Memory B cell (primary cell): Measurements from ENCODE around the gene SCP2.

Experiments
- ATAC-seq: fragments of 150-1000 bp; cut with Tn5 transposase; 2 replicates; pipeline ENCODE4 v1.10.0; 2021; ENCODE audit warnings: low read depth, mild to moderate bottlenecking, moderate library complexity
- DNase-seq, 2 donors: peaks; one replicate each; pipeline ENCODE4 v3.0.0; 2022; ENCODE audit warnings: low spot score in 2 of 2
- H3K27ac Mint-ChIP-seq: one replicate; pipeline ENCODE4 v1.8.0; 2022; ENCODE audit warnings: mild to moderate bottlenecking, moderate library complexity, mixed read lengths
- H3K27me3 Mint-ChIP-seq: one replicate; pipeline ENCODE4 v1.8.0; 2022; ENCODE audit warnings: mixed read lengths
- H3K36me3 Mint-ChIP-seq: one replicate; pipeline ENCODE4 v1.8.0; 2022; ENCODE audit warnings: mild to moderate bottlenecking, mixed read lengths
- H3K4me1 Mint-ChIP-seq: one replicate; pipeline ENCODE4 v1.8.0; 2022; ENCODE audit warnings: mixed read lengths
- H3K4me3 Mint-ChIP-seq: one replicate; pipeline ENCODE4 v1.8.0; 2022; ENCODE audit warnings: mild to moderate bottlenecking, moderate library complexity, mixed read lengths
- H3K9me3 Mint-ChIP-seq: one replicate; pipeline ENCODE4 v1.8.0; 2022; ENCODE audit warnings: mixed read lengths

SCP2 gene

DNA sequence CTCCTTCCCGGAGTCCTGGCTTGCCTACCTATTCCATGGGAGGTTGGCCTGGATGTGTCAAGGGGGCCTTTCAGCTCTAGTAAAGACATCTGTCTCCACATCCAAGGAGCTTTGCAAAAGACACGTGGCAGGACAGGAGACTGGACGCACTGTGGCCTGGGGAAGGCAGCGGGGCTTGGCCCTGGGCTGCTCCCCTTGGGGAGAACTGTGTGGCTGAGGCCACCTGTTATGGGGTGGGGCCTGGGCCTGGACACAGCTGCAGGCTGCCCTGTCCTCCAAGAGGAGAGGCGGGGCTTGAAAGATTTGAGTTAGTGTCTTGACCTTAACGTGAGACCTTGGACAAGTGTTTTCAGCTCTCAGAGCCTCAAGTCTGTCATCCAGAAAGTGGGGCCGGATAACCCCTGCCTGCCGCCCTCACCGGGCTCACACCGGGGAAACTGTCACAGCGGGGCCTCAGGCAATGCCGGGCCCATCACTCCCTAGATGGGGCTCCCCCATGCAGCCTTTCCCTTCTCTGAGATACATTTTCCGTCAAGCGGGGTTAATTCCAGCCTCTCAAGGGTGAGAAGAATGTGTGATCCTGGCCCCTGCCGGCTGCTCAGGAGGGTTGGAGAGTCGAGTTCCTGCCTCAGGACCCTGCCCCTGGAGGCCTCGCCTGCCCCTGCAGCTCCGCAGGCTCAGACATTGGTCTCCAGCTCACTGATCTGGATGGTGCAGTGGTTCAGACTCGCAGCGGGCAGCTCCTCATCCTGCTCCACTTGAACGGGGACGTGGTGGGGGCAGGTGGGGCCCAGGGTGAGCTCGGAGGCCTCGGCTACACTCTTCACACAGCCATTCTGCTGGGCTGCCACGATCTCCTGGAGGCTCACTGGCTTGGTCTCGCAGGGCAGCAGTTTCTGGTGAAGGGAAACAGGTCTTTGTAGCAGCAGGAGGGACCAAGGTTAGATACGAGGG, 160.5 kb downstream of the SCP2 start:
- Mint-ChIP-seq H3K36me3 (no peaks in the 10 kb centered on the region), H3K4me3 (no peak overlapping the region), H3K4me1 (no peaks in the 10 kb centered on the region), H3K27me3 (peaks cover 2% of the 10 kb centered on the region), H3K27ac (no peak overlapping the region), H3K9me3 (no peaks in the 10 kb centered on the region)
- ATAC-seq: no peak
- DNase-seq: no peak

DNA sequence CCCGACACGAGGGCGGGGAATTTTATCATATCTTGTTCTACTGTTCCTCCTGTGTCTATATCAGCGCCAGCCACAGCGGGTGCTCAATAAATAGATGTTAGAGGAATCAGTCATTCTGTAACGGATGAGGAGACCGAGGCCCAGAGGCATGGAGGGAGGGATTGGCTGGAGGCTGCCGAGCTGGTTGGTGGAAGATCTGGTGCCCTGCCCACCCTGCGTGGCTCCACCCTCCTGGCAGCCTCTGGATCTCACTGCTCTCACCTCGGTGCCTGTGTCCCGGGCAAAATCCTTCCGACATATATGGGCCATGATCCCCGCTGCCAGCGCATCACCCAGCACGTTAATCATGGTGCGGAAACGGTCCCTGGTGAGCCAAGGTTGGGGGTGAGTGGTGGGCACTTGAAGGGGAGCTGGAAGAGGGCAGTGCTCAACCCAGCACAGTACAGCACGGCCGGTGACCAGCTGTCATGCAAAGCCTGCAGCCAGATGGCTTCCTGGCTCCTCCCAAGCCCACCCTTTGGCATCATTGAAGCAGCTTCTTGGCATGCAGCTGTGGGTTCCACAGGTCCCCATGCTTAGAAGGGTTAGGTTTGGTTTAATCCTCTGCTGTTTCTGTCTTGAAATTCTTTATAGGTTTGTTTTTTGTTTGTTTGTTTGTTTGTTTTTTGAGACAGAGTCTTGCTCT, 161.7 kb downstream of the SCP2 start:
- peaks cover 2% of the 10 kb centered on the region for H3K27me3 Mint-ChIP-seq
- DNase-seq: no peak
- no peak overlapping the region for H3K4me3 Mint-ChIP-seq
- no peaks in the 10 kb centered on the region for H3K9me3 Mint-ChIP-seq
- H3K36me3 Mint-ChIP-seq: no peaks in the 10 kb centered on the region
- H3K27ac Mint-ChIP-seq: no peak overlapping the region
- no peak for ATAC-seq
- H3K4me1 Mint-ChIP-seq: no peaks in the 10 kb centered on the region

DNA sequence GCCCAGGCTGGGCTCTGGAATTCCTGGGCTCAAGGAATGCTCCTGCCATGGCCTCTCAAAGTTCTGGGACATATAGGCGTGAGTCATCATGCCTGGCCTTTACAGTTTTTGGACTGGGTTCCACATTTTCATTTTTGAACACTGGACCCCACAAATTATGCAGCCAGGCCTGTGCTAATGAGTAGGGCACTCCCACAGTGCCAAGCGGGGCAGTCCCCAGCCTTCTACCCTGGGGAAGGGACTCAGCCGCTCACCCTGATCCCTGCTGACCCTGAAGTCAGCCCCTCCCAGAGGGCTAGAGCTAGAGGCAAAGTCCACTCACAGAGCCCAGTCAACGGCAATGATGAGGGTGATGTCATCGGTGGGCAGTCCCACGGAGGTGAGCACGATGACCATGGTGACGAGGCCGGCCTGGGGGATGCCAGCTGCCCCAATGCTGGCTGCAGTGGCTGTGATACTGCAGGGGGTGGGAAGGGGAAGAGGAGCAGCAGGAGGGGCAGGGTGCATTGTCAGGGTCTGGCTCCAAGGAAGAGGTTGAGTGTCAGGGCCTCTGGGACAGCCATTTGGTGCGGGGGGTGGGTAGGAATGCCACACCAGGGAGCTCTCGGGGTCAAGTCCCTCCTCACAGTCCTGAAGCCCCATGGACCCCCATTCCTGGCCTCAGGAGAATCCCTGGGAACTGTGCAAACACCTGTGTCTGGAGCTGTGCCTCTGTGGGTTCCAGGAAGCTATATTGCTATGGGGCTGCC, 162.6 kb downstream of the SCP2 start:
- Mint-ChIP-seq H3K4me1 (no peaks in the 10 kb centered on the region), H3K27me3 (peaks cover 5% of the 10 kb centered on the region), H3K9me3 (no peaks in the 10 kb centered on the region), H3K27ac (no peak overlapping the region), H3K4me3 (no peak overlapping the region), H3K36me3 (no peaks in the 10 kb centered on the region)
- no peak for ATAC-seq
- DNase-seq: no peak

DNA sequence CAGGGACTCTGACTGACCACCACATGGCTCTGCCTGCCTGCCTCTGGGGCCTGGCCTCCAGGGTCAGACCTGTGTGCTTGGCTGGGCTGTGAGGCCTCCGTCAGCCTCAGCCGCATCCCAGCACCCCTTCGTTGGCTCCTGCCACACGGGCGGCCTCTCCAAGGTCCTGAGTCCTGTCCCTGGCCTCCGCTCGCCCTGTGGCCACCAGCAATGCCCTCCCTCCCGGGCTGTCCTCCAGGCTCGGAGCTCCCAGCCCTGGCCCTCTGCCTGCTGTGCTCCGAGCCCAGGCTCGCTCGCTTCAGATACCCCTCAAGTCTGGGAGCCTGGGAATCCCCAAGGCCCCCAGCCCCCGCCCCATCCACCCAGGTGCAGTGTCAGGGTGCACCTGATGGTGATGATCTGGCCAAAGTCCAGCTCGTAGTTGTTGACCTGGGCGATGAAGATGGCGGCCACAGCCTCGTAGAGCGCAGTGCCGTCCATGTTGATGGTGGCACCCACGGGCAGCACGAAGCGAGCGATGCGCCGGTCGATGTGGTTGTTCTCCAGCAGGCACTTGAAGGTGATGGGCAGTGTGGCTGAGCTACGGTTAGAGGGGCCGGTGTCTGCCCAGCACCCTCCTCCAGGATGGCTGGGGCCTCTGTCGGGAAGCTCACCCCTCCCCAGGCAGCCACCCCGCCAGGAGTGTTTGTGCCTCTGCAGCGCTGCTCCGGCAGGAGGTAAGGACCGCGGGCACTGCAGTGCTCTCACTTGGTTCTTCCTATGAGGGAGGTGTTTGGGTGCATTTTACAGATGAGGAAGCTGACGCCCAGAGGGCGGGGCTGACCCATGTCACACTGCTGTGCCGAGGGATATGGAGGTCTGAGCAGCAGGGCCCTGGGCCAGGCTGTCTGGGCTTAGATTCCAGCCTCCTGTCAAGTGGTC, 163.4 kb downstream of the SCP2 start:
- no peak overlapping the region for H3K27ac Mint-ChIP-seq
- no peak overlapping the region for H3K4me3 Mint-ChIP-seq
- H3K36me3 Mint-ChIP-seq: no peaks in the 10 kb centered on the region
- H3K4me1 Mint-ChIP-seq: no peaks in the 10 kb centered on the region
- peaks cover 5% of the 10 kb centered on the region for H3K27me3 Mint-ChIP-seq
- H3K9me3 Mint-ChIP-seq: no peaks in the 10 kb centered on the region
- ATAC-seq (no peak), DNase-seq (no peak)

DNA sequence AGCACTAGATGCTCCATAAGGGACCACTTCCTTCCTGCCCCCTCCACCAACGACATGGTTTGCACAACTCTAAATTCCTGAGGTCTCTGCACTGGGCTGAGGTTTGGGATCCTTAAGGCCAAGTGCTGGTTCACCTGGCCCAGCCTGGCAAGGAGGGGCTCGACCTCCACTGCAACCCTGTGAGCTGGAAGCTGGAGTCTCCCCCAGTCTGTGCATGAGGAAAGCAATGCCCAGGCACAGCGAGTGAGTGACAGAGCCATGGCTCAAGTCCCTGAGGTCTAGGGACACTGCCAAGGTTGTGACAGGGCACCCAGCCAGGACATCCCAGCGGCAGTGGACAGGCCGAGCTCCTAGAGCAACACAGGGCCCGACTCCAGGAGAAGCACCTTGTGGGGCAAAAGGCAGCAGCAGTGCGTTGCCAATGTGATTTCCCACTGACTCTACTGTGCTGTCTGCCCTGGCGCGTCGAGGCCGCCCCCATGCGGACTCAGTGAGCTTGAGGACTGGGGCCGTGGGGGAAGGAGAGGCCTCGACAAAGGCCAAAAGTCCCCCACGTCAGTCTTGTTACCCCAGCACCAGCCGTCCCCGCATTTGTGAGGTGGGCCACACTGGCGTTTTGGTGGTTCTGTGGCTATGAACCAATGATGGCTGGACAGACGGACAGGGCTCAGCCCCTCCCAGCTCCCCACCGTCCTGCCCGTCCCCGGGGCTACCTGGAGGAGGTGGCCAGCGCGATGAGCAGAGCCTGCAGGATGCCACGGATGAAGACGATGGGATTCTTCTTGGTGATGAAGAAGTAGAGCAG, 165.0 kb downstream of the SCP2 start:
- ATAC-seq (no peak), DNase-seq (no peak)
- no peaks in the 10 kb centered on the region for H3K4me1 Mint-ChIP-seq
- peaks cover 5% of the 10 kb centered on the region for H3K27me3 Mint-ChIP-seq
- H3K36me3 Mint-ChIP-seq: no peaks in the 10 kb centered on the region
- H3K27ac Mint-ChIP-seq: no peak overlapping the region
- H3K9me3 Mint-ChIP-seq: no peaks in the 10 kb centered on the region
- no peak overlapping the region for H3K4me3 Mint-ChIP-seq

DNA sequence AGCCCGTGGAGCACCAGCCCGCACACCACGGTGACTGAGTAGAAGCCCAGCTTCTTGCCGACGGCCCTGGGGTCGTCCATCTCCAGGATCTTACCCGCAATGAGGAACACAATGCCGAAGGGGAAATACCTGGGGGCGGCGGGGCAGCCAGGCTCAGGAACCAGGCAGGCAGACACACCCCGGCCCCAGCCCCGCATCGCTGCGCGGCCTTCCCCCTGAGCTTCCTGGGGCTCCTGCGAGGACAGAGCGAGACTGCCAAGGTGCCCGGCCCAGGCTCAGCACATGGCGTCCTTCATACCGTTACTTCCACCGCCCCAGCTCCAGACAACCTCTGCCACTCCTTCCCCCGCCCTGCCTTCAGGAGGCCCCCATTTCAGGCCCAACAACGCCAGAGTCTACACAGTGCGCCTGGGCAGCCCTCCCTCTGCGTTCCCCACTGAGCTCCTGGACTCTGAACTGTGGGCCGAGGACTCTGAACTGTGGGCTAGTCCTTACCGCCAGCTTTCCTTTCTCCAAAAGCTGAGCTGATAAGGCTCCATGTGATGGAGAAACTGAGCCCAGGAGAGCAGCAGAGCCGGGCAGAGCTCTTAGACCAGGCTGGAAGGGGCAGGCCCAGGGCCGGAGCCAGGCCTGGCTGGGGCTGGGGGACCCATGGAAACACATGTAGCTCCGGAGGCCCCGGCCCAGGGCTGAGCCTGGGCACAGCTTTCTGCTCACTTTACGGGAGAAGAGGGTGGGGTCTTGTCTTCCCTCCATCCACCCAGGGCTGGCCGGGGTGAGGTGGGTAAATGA, 165.8 kb downstream of the SCP2 start:
- Mint-ChIP-seq H3K36me3 (no peaks in the 10 kb centered on the region), H3K4me1 (no peaks in the 10 kb centered on the region), H3K9me3 (no peaks in the 10 kb centered on the region), H3K4me3 (no peak overlapping the region), H3K27me3 (peaks cover 5% of the 10 kb centered on the region), H3K27ac (no peak overlapping the region)
- no peak for DNase-seq
- no peak for ATAC-seq

DNA sequence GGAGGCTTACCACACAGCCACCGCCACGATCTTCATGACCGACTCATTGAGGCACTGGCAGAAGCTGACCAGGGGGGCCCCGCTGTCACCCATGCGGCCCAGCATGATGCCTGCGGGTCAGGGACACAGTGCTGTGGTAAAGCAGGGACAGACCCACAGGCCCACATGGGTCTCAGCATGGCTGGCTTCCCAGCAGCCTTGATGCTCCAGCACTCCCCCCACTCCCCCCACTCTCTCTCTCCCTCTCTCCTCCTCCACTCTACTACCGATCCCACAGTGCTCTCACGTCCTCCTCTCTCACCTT, 166.3 kb downstream of the SCP2 start:
- DNase-seq (no peak), ATAC-seq (no peak)
- no peaks in the 10 kb centered on the region for H3K4me1 Mint-ChIP-seq
- no peaks in the 10 kb centered on the region for H3K9me3 Mint-ChIP-seq
- no peak overlapping the region for H3K27ac Mint-ChIP-seq
- no peaks in the 10 kb centered on the region for H3K36me3 Mint-ChIP-seq
- peaks cover 5% of the 10 kb centered on the region for H3K27me3 Mint-ChIP-seq
- no peak overlapping the region for H3K4me3 Mint-ChIP-seq

DNA sequence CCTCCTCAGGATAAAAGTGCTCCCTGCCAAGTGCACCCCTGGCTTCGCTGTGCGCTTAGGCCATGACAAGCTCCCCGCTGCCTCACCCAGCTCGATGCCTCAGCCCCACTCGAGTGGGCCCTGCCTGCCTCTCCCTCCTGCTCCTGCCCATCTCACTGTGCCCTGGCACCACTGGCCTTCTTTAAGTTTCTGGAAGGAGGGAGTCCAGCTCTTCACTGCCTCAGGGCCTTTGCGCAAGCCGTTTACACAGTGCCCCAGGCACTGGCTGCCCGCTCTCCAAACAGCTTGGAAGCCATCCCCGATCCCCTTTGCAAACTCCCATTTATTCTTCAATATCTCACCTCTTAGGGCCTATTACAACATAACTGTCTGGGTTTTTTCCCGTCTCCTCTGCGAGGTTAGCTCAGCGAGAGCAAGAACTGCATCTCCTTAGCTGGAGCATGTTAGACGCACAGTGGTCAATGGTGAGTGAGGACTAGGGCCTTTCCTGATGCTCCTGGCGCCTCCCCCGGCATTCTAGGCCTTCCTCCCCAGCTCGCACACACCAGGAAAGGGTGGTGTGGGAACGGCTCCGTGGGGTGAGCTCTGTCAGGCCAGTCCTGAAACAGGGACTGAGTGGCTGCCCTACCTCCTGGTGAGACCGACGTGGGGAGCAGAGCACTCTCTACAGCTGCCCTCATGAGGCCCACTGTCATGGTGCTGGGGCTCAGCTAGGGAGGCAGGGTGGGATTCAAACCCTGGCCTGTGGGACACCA, 166.9 kb downstream of the SCP2 start:
- Mint-ChIP-seq H3K9me3 (no peaks in the 10 kb centered on the region), H3K27me3 (peaks cover 5% of the 10 kb centered on the region), H3K4me3 (no peak overlapping the region), H3K4me1 (no peaks in the 10 kb centered on the region), H3K27ac (no peak overlapping the region), H3K36me3 (no peaks in the 10 kb centered on the region)
- no peak for ATAC-seq
- DNase-seq: no peak

DNA sequence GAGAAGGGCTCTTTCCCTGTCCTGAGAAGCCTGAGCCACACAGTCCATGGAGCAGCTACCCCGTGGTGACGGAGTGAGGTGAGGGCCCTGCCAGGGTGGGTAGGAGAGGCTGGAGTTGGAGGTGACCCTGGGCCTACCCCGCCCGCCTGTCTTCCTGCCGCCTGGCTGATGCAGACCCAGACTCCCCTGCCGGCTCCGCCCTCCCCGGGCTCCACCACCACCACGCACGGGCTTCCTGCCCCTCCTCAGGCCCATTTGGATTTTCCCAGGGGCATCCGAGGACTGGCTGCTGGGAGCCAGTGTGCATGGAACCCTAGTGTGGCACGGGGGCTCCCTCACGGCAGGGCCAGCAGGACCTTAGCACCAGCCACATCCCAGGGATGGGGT, 167.4 kb downstream of the SCP2 start:
- no peak overlapping the region for H3K4me3 Mint-ChIP-seq
- H3K36me3 Mint-ChIP-seq: no peaks in the 10 kb centered on the region
- H3K27ac Mint-ChIP-seq: no peak overlapping the region
- H3K9me3 Mint-ChIP-seq: no peaks in the 10 kb centered on the region
- ATAC-seq (no peak), DNase-seq (no peak)
- H3K4me1 Mint-ChIP-seq: no peaks in the 10 kb centered on the region
- H3K27me3 Mint-ChIP-seq: peaks cover 5% of the 10 kb centered on the region
